Fibroblast of skin of scalp (primary cell): ENCODE data around the gene MTA2. TPM values are rescaled to one million over a fixed set of nuclear protein-coding genes. Genes with fewer than 3 reads are reported as not detected.
"Not testable (repeated sequence)": the region's sequence is repeated elsewhere in the genome, so short reads cannot be mapped to it uniquely, and the experiment has no call there.

ENCODE experiments used
- DNase-seq: peaks from one replicate; pipeline ENCODE4 v3.0.0-alpha.2; 2013
- polyA plus RNA-seq, 2 experiments: library from polyadenylated mRNA; unstranded; fragments of 120-200 nt; gene quantifications; one replicate each; pipeline ENCODE4 v1.2.1, GENCODE V29; 2013; ENCODE audit not compliant: insufficient read length in 2 of 2

MTA2 gene
- 80.4 TPM for polyA plus RNA-seq (2013, experiment 1 of 2; ENCODE audit: insufficient read length)
- polyA plus RNA-seq (2013, experiment 2 of 2; ENCODE audit: insufficient read length) = 76.2 TPM

DNA sequence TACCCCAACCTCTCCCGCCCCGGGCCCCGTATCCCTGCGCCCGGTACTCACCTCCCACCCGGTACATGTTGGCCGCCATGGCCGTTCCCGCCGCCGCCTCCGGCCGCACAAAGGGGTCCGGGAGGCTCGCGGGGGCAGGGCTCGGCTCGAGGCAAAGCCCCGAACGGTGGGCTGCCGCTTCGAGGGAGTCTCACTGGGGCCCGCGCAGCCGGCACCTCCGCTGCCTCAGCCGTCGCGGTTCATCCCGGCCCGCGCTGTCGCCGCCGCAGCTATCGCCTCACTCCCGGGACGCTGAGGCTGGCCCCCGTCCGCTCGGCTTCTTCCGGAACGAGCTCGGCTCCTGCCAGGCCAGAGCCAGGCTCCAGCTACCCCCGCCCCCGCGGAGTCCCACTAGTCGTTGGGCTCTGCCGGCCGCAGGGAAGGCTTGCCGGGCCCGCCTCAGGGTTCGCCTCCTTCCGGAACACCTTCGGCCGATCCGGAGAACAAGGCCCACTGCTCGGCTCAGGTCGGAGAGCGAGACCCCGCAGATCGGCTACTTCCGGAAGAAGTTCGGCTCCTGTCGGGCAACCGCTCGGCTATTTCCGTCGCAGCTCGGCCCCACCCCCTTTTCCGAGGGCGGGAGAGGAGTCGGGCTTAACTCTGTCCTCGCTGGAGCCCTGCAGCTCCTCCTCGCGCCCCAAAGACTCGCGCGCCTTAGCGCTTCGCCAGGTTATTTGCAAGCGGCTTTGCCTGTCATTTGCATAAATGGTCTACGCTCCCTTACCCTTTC, at the start of gene MTA2:
Gene MTA2 (minus strand): TSS at position 494 of the 769 bp plus-strand sequence. CDS start 415 bp downstream, at position 79.
- DNase-seq = peak; percentile 98

GRCh38 chr11:62650283-62650682, 48.6 kb upstream of the MTA2 start:
- not testable (repeated sequence) for DNase-seq

DNA sequence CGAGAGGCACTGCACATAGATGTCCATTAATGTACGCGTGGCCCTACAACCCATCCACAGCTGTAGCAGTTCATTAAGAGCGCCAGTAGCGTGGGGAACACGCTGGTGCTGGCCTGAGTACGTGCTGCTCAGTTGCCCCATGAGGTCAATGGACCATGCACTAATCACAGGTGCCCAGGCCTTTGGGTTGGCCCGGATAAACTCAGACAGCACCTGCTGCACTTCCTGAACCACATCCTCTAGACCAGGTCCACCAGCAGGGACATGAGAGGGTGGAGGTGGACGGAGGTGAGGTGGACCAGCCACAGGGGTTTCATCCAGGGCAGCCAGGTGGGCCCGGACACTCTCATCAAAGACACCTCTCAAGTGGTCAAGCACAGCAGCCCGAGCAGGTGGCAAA, 47.8 kb upstream of the MTA2 start:
- DNase-seq = no peak

- no peak for DNase-seq
Observed at GRCh38 chr11:62648967-62649364, 47.3 kb upstream of the MTA2 start.

- no peak for DNase-seq
Observed at GRCh38 chr11:62648185-62648966, 46.7 kb upstream of the MTA2 start.

DNA sequence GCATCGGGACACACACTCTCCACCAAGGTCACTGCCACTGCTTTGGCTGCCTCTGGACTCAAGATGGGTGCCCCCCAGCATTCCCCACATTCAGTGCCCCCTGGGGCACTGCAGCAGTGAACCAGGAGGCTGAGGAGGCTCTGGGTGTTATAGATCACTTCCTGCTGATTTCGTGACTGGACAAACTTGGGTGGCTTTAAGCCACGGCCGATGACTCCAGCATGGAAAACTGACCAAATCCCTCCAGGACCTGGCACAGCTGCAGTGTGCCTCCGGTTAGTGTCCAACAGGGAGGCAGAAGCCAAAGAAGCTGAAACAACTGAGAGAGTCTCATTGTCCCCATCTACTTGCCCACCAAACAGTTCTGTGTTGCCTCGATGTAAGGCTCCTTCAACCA, 45.9 kb upstream of the MTA2 start:
- no peak for DNase-seq

DNA sequence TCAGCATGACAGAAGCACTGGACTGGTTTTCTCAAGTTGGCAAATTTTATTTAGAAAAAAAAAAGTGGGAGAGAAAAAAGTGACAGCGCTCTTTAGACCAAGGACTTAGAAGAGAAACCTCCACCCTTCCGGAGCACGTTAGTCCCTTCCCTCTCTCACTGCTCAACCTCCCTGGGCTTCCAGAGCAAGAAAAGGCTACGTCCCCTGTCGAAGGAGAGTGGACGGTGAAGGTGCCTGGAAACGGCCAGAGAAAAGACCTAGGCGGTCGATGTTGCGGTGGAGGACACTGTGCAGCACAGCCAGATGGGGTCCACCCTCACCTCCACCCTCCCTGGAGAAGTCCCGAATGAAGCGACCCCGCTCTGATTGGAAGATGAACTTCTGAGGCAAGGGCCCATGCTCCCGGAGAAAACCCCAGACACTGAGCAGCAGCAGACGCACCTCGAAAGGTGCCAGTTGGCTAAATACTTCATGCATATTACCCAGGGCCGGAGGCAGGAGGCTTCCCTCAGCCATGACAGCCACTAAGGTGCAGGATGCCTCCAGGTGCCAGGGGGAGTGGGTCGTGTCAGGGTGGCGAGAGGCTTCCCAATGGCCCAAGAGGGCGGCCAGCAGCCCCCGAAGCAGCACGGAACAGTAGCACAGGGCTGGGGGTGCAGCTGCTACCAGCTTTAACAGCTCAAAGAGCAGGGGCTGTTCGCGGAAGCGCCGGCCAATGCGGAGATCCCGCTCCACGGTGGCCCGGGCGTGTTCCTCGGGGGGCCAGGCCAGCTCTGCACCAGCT, 45.4 kb upstream of the MTA2 start:
- DNase-seq = no peak

- peak; percentile 98 for DNase-seq
Observed at GRCh38 chr11:62645946-62646824, 44.5 kb upstream of the MTA2 start, which contains the start of gene GANAB. GANAB (minus strand) TSS chr11:62646613; CDS start chr11:62646599, 14 bp downstream.

GRCh38 chr11:62645671-62645945, 43.9 kb upstream of the MTA2 start:
- DNase-seq = no peak

- no peak for DNase-seq
Observed at GRCh38 chr11:62644220-62644619, 42.6 kb upstream of the MTA2 start.

DNA sequence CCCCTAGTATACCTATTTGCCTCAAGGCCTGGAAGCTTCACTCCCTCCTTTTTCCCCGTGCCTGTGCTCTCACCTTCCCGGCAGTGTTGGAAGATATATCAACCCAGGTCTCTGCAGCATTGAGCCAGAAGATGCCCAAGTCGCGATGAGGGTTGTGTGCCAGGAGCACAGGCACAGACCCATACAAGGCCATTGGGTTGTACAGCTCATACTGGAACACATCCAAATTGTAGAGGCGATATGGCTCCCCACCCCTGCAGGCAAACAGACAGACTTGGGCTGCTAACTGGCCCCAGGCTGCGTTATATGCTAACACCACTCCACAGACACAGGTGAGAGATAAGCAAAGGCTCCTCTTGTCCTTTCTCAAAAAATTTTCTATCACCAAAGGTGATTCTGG, 30.8 kb upstream of the MTA2 start:
- DNase-seq = no peak

- DNase-seq = no peak
Observed at GRCh38 chr11:62627713-62628112, 26.0 kb upstream of the MTA2 start.

GRCh38 chr11:62622476-62623089, 20.9 kb upstream of the MTA2 start:
- DNase-seq = no peak

DNA sequence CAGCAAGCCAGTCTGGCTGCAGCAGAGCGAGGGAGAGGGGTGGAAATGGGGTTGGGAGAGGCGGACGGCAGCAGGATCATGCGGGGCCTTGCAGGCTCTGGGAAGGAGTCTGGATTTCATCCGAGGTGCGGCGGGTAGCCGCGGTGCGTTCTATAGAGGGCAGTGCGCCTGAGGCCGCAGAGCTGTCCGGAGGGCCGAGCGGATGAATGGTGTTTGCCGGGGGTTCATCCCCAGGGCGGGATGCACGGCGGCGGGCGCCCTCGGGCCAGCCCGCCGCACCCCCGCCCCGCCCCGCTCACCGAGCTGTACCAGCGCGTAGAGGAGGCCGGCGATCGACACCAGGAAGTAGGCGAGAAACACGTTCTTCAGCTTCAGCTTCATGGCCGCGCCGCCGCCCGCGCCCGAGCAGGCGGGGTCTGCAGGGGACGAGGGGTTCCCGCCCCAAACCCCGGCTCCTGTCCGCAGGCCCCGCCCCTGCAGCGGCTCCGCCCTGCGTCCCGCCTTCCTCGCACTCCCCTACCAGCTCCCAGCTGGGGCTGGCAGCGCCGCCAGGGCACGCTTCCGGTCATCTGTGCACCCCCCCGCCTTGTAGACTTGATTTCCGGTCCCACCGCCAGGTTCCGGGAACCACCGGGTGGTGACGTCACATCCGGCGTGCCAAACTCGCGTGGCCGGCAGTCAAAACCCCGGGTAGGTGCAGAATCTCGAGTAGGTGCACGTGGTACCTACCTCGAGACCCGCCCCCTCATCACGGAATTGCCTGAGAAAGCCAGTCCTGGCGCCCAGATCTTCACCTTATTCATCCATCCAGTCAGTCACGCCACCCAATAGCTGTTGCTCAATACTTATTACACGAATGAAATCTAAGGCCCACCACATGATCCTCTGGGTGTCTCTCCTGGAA, 20.2 kb upstream of the MTA2 start, which contains the start of gene B3GAT3:
Gene B3GAT3 (minus strand): TSS at position 420 of the 904 bp plus-strand sequence. CDS start 39 bp downstream, at position 381.
- DNase-seq = peak; percentile 98

- no peak for DNase-seq
Observed at GRCh38 chr11:62621027-62621566, 19.4 kb upstream of the MTA2 start.

- not testable (repeated sequence) for DNase-seq
Observed at GRCh38 chr11:62616957-62617356, 15.3 kb upstream of the MTA2 start.

DNA sequence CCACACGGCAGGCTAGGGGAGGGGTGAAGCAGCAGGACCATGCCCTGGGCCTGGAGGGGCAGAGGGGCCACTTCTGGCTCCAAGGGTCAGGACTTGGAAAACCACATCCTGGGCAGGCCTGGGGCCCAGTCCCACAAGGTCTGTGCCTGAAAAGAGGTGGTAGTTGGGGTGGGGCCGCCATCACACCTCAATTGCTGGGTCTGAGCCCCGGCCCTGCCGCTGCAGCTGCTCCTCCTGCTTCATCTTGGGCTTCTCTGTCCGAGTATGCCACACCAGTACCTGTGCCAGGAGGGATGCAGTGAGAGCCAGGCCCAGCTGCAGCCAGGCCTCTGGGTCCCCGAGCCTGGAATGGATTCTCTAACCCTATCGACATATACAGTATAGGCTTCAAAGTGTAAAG, 13.9 kb upstream of the MTA2 start:
- DNase-seq = no peak

DNA sequence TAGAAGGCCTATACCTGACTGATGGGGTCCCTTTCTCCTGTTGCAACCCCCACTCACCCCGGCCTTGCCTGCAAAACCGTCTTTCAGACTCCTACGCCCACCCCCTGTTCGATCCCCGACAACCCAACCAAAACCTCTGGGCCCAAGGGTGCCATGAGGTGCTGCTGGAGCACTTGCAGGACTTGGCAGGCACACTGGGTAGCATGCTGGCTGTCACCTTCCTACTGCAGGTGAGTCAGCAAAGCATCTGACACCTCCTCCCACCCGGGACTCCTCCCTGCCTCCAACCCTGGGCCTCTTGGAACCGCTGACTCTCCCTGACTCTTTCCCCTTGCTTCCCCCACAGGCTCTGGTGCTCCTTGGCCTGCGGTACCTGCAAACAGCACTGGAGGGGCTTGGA, 12.6 kb upstream of the MTA2 start:
- DNase-seq = no peak

- DNase-seq = no peak
Observed at GRCh38 chr11:62613291-62613778, 11.7 kb upstream of the MTA2 start.
